ENCODE data around the gene FAM161B. TPM values are rescaled to one million over a fixed set of nuclear protein-coding genes. Genes with fewer than 3 reads are reported as not detected.
"Not testable (repeated sequence)": the region's sequence is repeated elsewhere in the genome, so short reads cannot be mapped to it uniquely, and the experiment has no call there.

Gene FAM161B
- total and polyA plus RNA-seq, 2 of the 13 experiments (the other 11 are each of a cell fraction or from before 2014, with no cell fraction given) = 1.6 to 2.0 TPM

- TF ChIP-seq ZNF24 (IDR thresholded peaks at IDR 0.05) (no peak), TMF1 (CRISPR knock-in tag; IDR thresholded peaks at IDR 0.05; ENCODE audit: low read depth) (no peak), ATAD3A (CRISPR knock-in tag; IDR thresholded peaks at IDR 0.05) (no peak)
These were observed 54.0 kb downstream of the FAM161B start (continued) for GRCh38 chr14:73895939-73896338.

- BruUV-seq (replicated peaks); H3K4me2 ChIP-seq (ENCODE audit: low read depth, low read length); CTCF ChIA-PET (ENCODE audit: low intra/inter-chr PET ratio, low total read pairs); FAIRE-seq; intact Hi-C loops (cut with micrococcal nuclease; ENCODE audit: unreplicated experiment); H3K9ac ChIP-seq (ENCODE audit: insufficient read depth, low read depth, low read length); H4K20me1 ChIP-seq (ENCODE audit: insufficient read depth, low read length); H3K4me1 ChIP-seq (ENCODE audit: insufficient read depth, low read length); POLR2A ChIA-PET; DNase-seq (ENCODE audit: low spot score); ATAC-seq; H3K9me3 ChIP-seq (ENCODE audit: low read length); H3K27ac ChIP-seq (ENCODE audit: extremely low read length, insufficient read depth, low read length); H3K4me3 ChIP-seq (replicated peaks in 1 of 3; ENCODE audit: insufficient read depth in 1 of 3, low read depth in 2 of 3, low read length in 3 of 3); H2AFZ ChIP-seq (ENCODE audit: low read length); H3K27me3 ChIP-seq (ENCODE audit: control insufficient read depth in 1 of 2, insufficient read depth in 2 of 2, low read length in 2 of 2); in situ Hi-C loops (cut with HindIII; ENCODE audit: extremely low pct_ligation_motif_present, low pct_unique_long_range_greater_than_20kb): not testable (repeated sequence)
- peaks cover 16 to 59% of the 10 kb centered on the region in 2 experiments for H3K36me3 ChIP-seq (replicated peaks in 1 of 2; ENCODE audit: control insufficient read depth in 1 of 2, insufficient read depth in 2 of 2, low read length in 2 of 2)
- H3K79me2 ChIP-seq (ENCODE audit: insufficient read depth, low read length) = peaks cover 35% of the 10 kb centered on the region
- 96% methylated on average over 6 of the region's 6 CpGs for WGBS (ENCODE audit: low lambda C conversion rate)
These were observed 55.7 kb downstream of the FAM161B start for GRCh38 chr14:73894180-73894687.

- no TSS peak for BruUV-seq (replicated peaks)
- Histone ChIP-seq H3K4me1 (ENCODE audit: insufficient read depth, low read length) (peaks cover 35% of the 10 kb centered on the region), H3K9me3 (ENCODE audit: low read length) (no peaks in the 10 kb centered on the region), H3K27me3 (ENCODE audit: control insufficient read depth in 1 of 2, insufficient read depth in 2 of 2, low read length in 2 of 2) (no peaks in the 10 kb centered on the region), H3K9ac (ENCODE audit: insufficient read depth, low read depth, low read length) (no peak overlapping the region), H3K4me2 (ENCODE audit: low read depth, low read length) (no peak overlapping the region), H3K4me3 (replicated peaks in 1 of 3; ENCODE audit: insufficient read depth in 1 of 3, low read depth in 2 of 3, low read length in 3 of 3) (no peak overlapping the region), H4K20me1 (ENCODE audit: insufficient read depth, low read length) (0 out of 2 replicates have a peak, but pooled peaks cover 8% of the 10 kb centered on the region), H3K27ac (ENCODE audit: extremely low read length, insufficient read depth, low read length) (no peak overlapping the region), H3K36me3 (replicated peaks in 1 of 2; ENCODE audit: control insufficient read depth in 1 of 2, insufficient read depth in 2 of 2, low read length in 2 of 2) (peaks cover 5 to 19% of the 10 kb centered on the region in 2 experiments; a peak in 4 of 5 replicates), H2AFZ (ENCODE audit: low read length) (no peak overlapping the region), H3K79me2 (ENCODE audit: insufficient read depth, low read length) (peaks cover 58% of the 10 kb centered on the region)
- in situ Hi-C loops (cut with HindIII; ENCODE audit: extremely low pct_ligation_motif_present, low pct_unique_long_range_greater_than_20kb) (no loop called here), intact Hi-C loops (cut with micrococcal nuclease; ENCODE audit: unreplicated experiment) (loop anchor here (5.0 kb wide), 1 partner anchor 52 kb away; no protein-coding TSS in a partner anchor)
- ChIA-PET CTCF (ENCODE audit: low intra/inter-chr PET ratio, low total read pairs) (no interaction called here), POLR2A (no interaction called here)
- DNase-seq (ENCODE audit: low spot score) (no peak), ATAC-seq (no peak), FAIRE-seq (no peak)
- WGBS (ENCODE audit: low lambda C conversion rate) = 96% methylated on average over 5 of the region's 5 CpGs
- TF ChIP-seq ZFP91 (CRISPR knock-in tag; IDR thresholded peaks at IDR 0.05; ENCODE audit: borderline replicate concordance) (no peak), ZBTB20 (CRISPR knock-in tag; IDR thresholded peaks at IDR 0.05; ENCODE audit: borderline replicate concordance, low read depth) (no peak), ZFP82 (CRISPR knock-in tag; IDR thresholded peaks at IDR 0.05; ENCODE audit: borderline replicate concordance) (no peak), ZNF552 (CRISPR knock-in tag; IDR thresholded peaks at IDR 0.05; ENCODE audit: borderline replicate concordance) (no peak), TP53 (CRISPR knock-in tag; conservative IDR thresholded peaks at IDR 0.05) (no peak), NKX3-1 (CRISPR knock-in tag; IDR thresholded peaks at IDR 0.05) (no peak), ELK4 (CRISPR knock-in tag; IDR thresholded peaks at IDR 0.05; ENCODE audit: borderline replicate concordance) (no peak), MXD3 (CRISPR knock-in tag; IDR thresholded peaks at IDR 0.05) (no peak), THAP7 (CRISPR knock-in tag; IDR thresholded peaks at IDR 0.05) (no peak), AGO2 (optimal IDR thresholded peaks at IDR 0.05; ENCODE audit: low read depth, low read length) (no peak)
These were observed 60.5 kb downstream of the FAM161B start for GRCh38 chr14:73889376-73889775.

Measured in HepG2 (cell line).